OCI-LY3 (cell line): ENCODE results near the gene UBXN1.

ENCODE experiments used
- CTCF ChIP-seq: fragments of 200-600, 300-600 bp; sonication (generic); IDR thresholded peaks from 2 replicates; pipeline ENCODE4 v1.5.1; 2014; ENCODE audit warnings: antibody characterized with exemption, low read length, low read depth
- EZH2phosphoT487 ChIP-seq: fragments of 200-600 bp; shearing (Covaris generic); IDR thresholded peaks from 2 replicates; pipeline ENCODE4 v1.6.1; 2018; ENCODE audit warnings: antibody characterized with exemption, mixed run types, low read depth

DNA sequence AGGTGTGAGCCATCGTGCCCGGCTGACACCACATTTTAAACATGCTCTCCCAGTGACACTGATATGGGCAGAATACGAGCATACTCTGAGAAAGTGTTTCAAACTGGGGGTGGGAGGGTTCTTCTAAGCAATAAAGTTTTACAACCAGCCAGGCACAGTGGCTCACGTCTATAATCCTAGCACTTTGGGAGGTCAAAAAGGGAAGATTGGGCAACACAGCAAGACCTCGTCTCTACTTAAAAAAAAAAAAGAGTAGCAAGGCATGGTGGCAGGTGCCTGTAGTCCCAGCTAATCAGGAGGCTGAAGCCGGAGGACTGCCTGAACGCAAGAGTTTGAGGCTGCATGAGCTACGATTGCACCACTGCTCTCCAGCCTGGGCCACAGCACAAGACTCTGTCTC lies 34.7 kb downstream of the UBXN1 start:
- TF ChIP-seq CTCF (no peak), EZH2phosphoT487 (no peak)
